22Rv1 (cell line): ENCODE results near the gene AIRE.

Experiments used
- H3K27ac ChIP-seq: fragments of 450-650 bp; 2 replicates; pipeline ENCODE4 v1.5.1; 2017
- ZFX ChIP-seq: fragments of 450-650 bp; IDR thresholded peaks from 2 replicates; pipeline ENCODE4 v1.6.1; 2017; ENCODE audit warnings: antibody characterized with exemption, borderline replicate concordance
- TF ChIP-seq, protein P1 (sequence below): fragments of 450-650 bp; IDR thresholded peaks from 2 replicates; pipeline ENCODE4 v1.5.1; 2017; ENCODE audit warnings: mild to moderate bottlenecking

AIRE gene

DNA sequence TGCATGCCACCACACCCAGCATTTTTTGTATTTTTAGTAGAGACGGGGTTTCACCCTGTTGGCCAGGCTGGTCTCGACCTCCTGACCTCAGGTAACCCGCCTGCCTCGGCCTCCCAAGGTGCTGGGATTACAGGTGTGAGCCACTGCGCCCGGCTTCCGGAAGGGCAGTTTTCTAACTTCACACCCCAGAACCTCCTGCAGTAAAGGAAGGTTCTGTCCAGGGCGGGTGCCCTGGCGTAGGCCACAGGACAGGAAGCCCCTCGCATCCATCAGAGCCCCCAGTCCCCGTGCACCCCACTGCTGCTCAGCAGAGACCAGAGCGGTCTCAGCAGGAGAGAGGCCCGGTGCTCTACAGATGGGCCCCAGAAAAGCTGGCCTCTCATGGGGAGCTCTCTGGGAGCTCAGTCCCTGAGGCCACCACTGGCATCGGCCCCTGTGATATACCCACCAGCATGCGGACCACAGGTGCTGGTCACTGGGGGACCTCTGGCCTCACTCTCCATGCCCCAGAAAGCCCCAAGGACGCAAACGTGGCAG, 19.9 kb upstream of the AIRE start:
- no peak for TF ChIP-seq ZFX
- TF ChIP-seq, protein P1, sequence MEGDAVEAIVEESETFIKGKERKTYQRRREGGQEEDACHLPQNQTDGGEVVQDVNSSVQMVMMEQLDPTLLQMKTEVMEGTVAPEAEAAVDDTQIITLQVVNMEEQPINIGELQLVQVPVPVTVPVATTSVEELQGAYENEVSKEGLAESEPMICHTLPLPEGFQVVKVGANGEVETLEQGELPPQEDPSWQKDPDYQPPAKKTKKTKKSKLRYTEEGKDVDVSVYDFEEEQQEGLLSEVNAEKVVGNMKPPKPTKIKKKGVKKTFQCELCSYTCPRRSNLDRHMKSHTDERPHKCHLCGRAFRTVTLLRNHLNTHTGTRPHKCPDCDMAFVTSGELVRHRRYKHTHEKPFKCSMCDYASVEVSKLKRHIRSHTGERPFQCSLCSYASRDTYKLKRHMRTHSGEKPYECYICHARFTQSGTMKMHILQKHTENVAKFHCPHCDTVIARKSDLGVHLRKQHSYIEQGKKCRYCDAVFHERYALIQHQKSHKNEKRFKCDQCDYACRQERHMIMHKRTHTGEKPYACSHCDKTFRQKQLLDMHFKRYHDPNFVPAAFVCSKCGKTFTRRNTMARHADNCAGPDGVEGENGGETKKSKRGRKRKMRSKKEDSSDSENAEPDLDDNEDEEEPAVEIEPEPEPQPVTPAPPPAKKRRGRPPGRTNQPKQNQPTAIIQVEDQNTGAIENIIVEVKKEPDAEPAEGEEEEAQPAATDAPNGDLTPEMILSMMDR = no peak
- H3K27ac ChIP-seq = no peak overlapping the region

DNA sequence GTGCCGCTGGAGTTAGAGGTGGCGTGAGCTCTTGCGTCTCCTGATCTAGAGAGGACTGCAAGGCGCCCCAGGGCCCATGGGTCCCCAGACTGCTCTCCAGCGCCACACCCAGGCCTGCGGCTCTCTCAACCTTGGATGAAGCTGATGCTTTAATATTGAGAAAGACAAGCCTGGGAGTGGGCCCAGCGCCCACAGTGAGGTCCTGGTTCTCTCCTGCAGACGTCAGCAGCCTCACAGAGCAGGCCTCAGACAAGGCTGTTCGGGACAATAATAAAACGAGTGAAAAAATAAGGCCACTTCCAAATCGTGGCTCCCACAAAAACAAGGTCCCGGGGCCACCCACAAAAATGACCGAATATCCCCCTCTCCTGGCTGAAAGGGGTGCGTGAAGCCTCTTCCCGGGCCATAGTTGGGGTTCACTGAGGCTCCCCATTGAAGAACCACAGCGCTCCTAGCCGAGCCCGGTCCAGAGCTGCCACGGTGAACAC, 18.0 kb upstream of the AIRE start:
- H3K27ac ChIP-seq = no peak overlapping the region
- TF ChIP-seq, protein P1 = no peak; the same call in 1 of the 2 replicates
- no peak for TF ChIP-seq ZFX

DNA sequence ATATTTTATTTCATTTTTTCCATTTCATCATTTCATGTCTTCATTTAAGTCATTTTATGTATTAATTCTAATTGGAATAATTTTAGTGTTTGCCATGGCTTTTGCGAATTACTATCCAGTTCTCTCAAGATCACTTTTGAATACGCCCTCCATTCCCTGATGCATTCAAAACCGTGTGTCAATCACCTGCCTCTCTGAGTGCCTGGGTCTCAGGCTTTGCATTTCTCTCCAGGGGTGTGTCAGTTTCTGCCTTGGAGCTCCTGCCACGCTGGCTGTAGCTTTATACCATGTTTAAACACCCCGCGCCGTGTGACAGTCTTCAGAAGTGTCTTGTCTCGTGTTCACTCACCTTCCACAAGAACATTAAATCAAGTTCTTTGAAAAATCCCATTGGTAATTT, 16.6 kb upstream of the AIRE start:
- no peak for TF ChIP-seq ZFX

DNA sequence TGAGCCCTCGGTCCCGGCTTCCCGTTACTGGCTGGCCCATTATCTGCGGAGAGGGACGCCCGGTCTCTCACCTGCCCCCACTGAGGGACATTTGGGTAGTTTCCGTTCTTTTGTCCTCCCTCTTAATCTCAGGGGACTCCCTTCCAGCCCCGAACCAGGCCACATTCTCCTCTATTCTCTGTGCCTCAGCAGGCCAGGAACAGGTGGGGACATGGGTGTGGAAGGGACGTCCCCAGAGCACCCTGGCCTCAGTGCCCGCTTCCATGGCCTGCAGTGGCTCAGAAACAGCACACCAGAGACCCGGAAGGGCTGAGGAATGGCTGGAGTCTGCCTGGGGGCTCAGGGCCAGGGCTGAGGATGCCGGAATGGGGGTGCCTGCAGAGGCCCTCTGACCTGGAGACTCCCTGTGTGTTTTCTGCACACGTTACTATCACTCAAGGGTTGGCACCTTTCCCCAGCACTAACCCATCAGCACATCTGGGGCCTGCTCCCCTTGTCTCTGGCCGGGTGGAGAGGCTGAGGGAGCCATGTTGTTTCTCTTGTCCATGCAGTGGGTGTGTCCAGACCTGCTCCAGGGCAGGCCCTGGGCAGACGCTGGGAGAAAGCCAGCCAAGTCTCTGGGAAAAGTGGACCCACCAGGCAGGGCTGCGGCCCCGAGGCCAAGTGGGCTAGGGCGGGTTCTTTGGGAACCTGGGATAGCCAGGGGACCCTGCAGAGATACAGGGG, 14.0 kb upstream of the AIRE start:
- H3K27ac ChIP-seq = no peak overlapping the region
- TF ChIP-seq, protein P1 = no peak
- TF ChIP-seq ZFX = no peak

More for the DNA sequence above, 16.6 kb upstream of the AIRE start:
- no peak overlapping the region for H3K27ac ChIP-seq

DNA sequence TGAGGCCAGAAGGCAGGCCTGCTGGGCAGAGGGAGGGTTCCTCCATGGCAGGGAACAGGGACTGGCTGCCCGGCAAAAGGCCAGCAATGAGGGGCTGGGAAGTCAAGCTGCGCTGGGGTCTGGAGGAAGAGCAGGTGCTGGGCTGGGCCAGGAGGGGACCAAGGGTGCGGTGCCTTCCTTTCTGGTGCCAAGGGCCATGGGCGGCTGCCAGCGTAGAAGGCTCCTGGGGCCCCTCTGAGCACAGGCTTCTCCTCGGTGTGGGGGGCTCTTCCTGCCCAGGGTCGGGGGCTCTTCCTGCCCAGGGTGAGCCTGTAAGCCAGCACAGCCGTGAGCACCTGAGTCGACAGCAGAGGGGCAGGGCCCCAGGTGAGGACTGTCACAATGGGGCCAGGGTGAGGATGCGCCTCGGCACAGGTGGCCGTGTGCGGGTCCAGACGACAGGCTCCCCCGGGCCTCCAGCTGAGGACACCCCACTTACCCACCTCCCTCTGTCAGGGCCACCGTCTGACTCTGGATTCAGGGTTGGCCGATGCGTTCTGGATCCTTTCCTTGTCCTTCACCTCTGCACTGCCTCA, 13.3 kb upstream of the AIRE start:
- TF ChIP-seq, protein P1 = no peak
- no peak for TF ChIP-seq ZFX
- H3K27ac ChIP-seq = no peak overlapping the region

DNA sequence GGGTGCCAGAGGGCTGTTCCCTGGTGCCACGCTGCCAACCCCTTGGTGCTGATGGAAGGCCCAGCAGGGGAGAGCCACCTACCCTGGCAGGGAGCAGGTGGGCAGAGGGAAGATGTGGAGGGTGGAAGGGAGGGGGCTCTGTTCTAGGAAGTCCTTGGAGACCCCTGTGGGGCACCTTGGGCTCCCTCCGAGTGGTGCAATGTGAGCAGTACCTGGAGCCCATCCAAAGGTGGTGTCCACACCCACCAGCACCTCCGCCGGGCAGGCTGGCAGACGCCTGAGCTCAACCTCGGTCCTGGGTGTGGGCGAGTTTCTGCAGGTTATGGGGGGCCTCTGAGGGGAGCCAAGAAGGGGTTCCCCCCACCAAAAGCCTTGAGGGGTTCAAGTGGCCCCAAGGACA, 12.6 kb upstream of the AIRE start:
- H3K27ac ChIP-seq = no peak overlapping the region
- TF ChIP-seq, protein P1 = no peak
- no peak for TF ChIP-seq ZFX

DNA sequence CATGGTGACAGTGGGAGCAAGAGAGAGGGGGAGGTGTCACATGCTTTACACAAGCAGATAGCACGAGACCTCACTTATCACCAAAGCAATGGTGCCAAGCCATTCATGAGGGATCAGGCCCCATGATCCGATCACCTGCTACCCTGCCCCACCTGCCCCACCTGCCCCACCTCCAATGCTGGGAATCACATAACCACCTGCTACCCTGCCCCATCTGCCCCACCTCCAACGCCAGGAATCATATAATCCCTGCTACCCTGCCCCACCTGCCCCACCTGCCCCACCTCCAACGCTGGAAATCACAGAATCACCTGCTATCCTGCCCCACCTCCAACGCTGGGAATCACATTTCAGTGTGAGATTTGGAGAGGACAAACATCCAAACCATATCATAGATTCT, 10.6 kb upstream of the AIRE start:
- TF ChIP-seq, protein P1 = no peak
- TF ChIP-seq ZFX = no peak
- no peak overlapping the region for H3K27ac ChIP-seq
